M059J (cell line): Measurements from ENCODE around the gene MTFR2. TPM values are rescaled to one million over a fixed set of nuclear protein-coding genes. Genes with fewer than 3 reads are reported as not detected.

Source experiments
- DNase-seq: peaks from one replicate; pipeline ENCODE4 v3.0.0-alpha.2; 2012; ENCODE audit warnings: low read depth
- total RNA-seq: library from RNA; depleted of rRNA; stranded (reverse); fragments of >200 nt; shearing (Covaris generic); gene quantifications from 2 replicates; pipeline ENCODE4 v1.2.3, GENCODE V29; 2014; rRNA removed

Gene MTFR2
- 12.0 and 12.4 TPM in 2 replicates for total RNA-seq

- DNase-seq = peak; percentile 100
These were observed at the start of gene MTFR2 for GRCh38 chr6:136249811-136250685. Gene MTFR2 (minus strand): TSS chr6:136250311. CDS start chr6:136249099, 1,212 bp downstream.

GRCh38 chr6:136294621-136295020, 44.5 kb upstream of the MTFR2 start:
- DNase-seq = no peak

- DNase-seq = peak; percentile 94
These were observed 40.4 kb upstream of the MTFR2 start for GRCh38 chr6:136290410-136291010.

GRCh38 chr6:136289579-136290409, 39.7 kb upstream of the MTFR2 start, which contains the start of gene BCLAF1:
Gene BCLAF1 (minus strand): TSS chr6:136289846. CDS start chr6:136279866, 9,980 bp downstream.
- peak; percentile 99 for DNase-seq

GRCh38 chr6:136289327-136289578, 39.1 kb upstream of the MTFR2 start:
- DNase-seq = peak; percentile 90

GRCh38 chr6:136288566-136289326, 38.6 kb upstream of the MTFR2 start:
- DNase-seq = peak; percentile 99

- DNase-seq = peak; percentile 71
These were observed 34.8 kb upstream of the MTFR2 start for GRCh38 chr6:136284909-136285308.

GRCh38 chr6:136282906-136283305, 32.8 kb upstream of the MTFR2 start:
- no peak for DNase-seq

- DNase-seq = no peak
These were observed 30.0 kb upstream of the MTFR2 start for GRCh38 chr6:136280032-136280609.

- no peak for DNase-seq
These were observed 24.0 kb upstream of the MTFR2 start for GRCh38 chr6:136274062-136274461.

- DNase-seq = no peak
These were observed 15.0 kb upstream of the MTFR2 start for GRCh38 chr6:136265101-136265500.

GRCh38 chr6:136262940-136263339, 12.8 kb upstream of the MTFR2 start:
- no peak for DNase-seq

GRCh38 chr6:136254851-136255466, 4.8 kb upstream of the MTFR2 start:
- no peak for DNase-seq

GRCh38 chr6:136253734-136254133, 3.6 kb upstream of the MTFR2 start:
- DNase-seq = no peak

GRCh38 chr6:136252441-136252840, 2.3 kb upstream of the MTFR2 start:
- no peak for DNase-seq

GRCh38 chr6:136251394-136251793, 1.3 kb upstream of the MTFR2 start:
- DNase-seq = peak; percentile 10

GRCh38 chr6:136250686-136251008, 536 bp upstream of the MTFR2 start:
- DNase-seq = no peak

- peak; percentile 46 for DNase-seq
These were observed 775 bp downstream of the MTFR2 start for GRCh38 chr6:136249336-136249735.

GRCh38 chr6:136244061-136244616, 6.0 kb downstream of the MTFR2 start:
- DNase-seq = no peak

- no peak for DNase-seq
These were observed 13.4 kb downstream of the MTFR2 start for GRCh38 chr6:136236466-136237293.
